Measurements from ENCODE around the gene LIN28B.

GRCh38 chr6:105112577-105112976, 155.7 kb downstream of the LIN28B start:
- TF ChIP-seq FOS (IDR thresholded peaks at IDR 0.05; ENCODE audit: low read depth, low read length) (no peak), RAD21 (IDR thresholded peaks at IDR 0.05; ENCODE audit: low read length) (no peak), CTCF (conservative IDR thresholded peaks at IDR 0.05; ENCODE audit: low read depth, low read length) (no peak), USF2 (IDR thresholded peaks at IDR 0.05; ENCODE audit: low read depth, low read length) (no peak), RFX5 (IDR thresholded peaks at IDR 0.05; ENCODE audit: low read depth, low read length) (no peak), POLR2A (IDR thresholded peaks at IDR 0.05; ENCODE audit: low read depth, low read length) (no peak), ELK1 (IDR thresholded peaks at IDR 0.05; ENCODE audit: borderline replicate concordance, low read depth, low read length) (no peak), NFE2L2 (IDR thresholded peaks at IDR 0.05; ENCODE audit: low read depth, low read length) (no peak), MXI1 (IDR thresholded peaks at IDR 0.05; ENCODE audit: borderline replicate concordance, low read depth, low read length) (no peak), CEBPB (IDR thresholded peaks at IDR 0.05; ENCODE audit: low read depth, low read length) (no peak)
